H1 (cell line): Measurements from ENCODE around the gene TMEM30A. TPM values are rescaled to one million over a fixed set of nuclear protein-coding genes. Genes with fewer than 3 reads are reported as not detected.
A peak's percentile ranks its signal among the peaks of the same experiment; 100 is the strongest.

Experiments used
- CEBPB ChIP-seq: IDR thresholded peaks from 2 replicates; pipeline ENCODE4 v1.6.1; 2012; ENCODE audit warnings: low read depth, low read length
- CTBP2 ChIP-seq: IDR thresholded peaks from 2 replicates; pipeline ENCODE4 v1.7.0; 2011; ENCODE audit warnings: borderline replicate concordance, mild to moderate bottlenecking, moderate library complexity, mixed read lengths, low read length; ENCODE audit not compliant: insufficient read depth, insufficient read length
- EP300 ChIP-seq, 2 experiments: IDR thresholded peaks; 1 replicate in 1 of 2; 2 replicates in 1 of 2; pipeline ENCODE4 v1.6.1; 2011 to 2012; ENCODE audit warnings: low read depth in 2 of 2, low read length in 2 of 2, mild to moderate bottlenecking in 2 of 2, borderline replicate concordance in 1 of 2, inconsistent platforms in 1 of 2, moderate library complexity in 1 of 2
- FOSL1 ChIP-seq: IDR thresholded peaks from 2 replicates; pipeline ENCODE4 v1.6.1; 2011; ENCODE audit warnings: mild to moderate bottlenecking, low read depth, low read length, moderate library complexity; ENCODE audit not compliant: insufficient read depth
- KDM4A ChIP-seq: IDR thresholded peaks from one replicate; pipeline ENCODE4 v1.7.1; 2012; ENCODE audit warnings: low read depth, mild to moderate bottlenecking, moderate library complexity, low read length, inconsistent platforms; ENCODE audit not compliant: severe bottlenecking
- MAFK ChIP-seq: IDR thresholded peaks from 2 replicates; pipeline ENCODE4 v1.6.1; 2012; ENCODE audit warnings: low read depth, mild to moderate bottlenecking, improper control_type of control experiment, low read length
- NRF1 ChIP-seq: IDR thresholded peaks from 2 replicates; pipeline ENCODE4 v1.6.1; 2011; ENCODE audit warnings: mild to moderate bottlenecking, low read depth, low read length, improper control_type of control experiment
- PHF8 ChIP-seq: fragments of 200-600 bp; sonication (generic); conservative IDR thresholded peaks from 2 replicates; pipeline ENCODE4 v1.7.1; 2012; ENCODE audit warnings: low read depth, mild to moderate bottlenecking, inconsistent platforms, low read length, moderate library complexity
- SIX5 ChIP-seq: IDR thresholded peaks from 2 replicates; pipeline ENCODE4 v1.6.1; 2011; ENCODE audit warnings: mild to moderate bottlenecking, low read depth, low read length
- TAF1 ChIP-seq: IDR thresholded peaks from 2 replicates; pipeline ENCODE4 v1.6.1; 2011; ENCODE audit warnings: mild to moderate bottlenecking, low read depth, low read length
- TAF7 ChIP-seq: optimal IDR thresholded peaks from 2 replicates; pipeline ENCODE3; 2011; ENCODE audit warnings: low read depth, mild to moderate bottlenecking, inconsistent platforms, low read length, moderate library complexity, borderline replicate concordance
- TBP ChIP-seq: IDR thresholded peaks from 2 replicates; pipeline ENCODE4 v1.6.1; 2011; ENCODE audit warnings: low read depth, low read length, improper control_type of control experiment
- polyA plus RNA-seq, 7 experiments: library from polyadenylated mRNA; depleted of rRNA in 3 of 7; stranded (reverse) in 5 of 7; unstranded in 2 of 7; fragments of >200 nt in 5 of 7; fragments of 200-250 nt in 2 of 7; gene quantifications; 1 replicate in 5 of 7; 2 replicates in 1 of 7; 4 replicates in 1 of 7; pipeline versions ENCODE4 v1.2.1 to v1.2.3, GENCODE V29; 2011 to 2013; ENCODE audit warnings: missing spikeins in 2 of 7, mixed read lengths in 2 of 7
- total RNA-seq: library from RNA; stranded (reverse); fragmentation: NEBNext Ultra II Directional; extraction: Animal tissue kit (Norgen Biotek cat#: 25700); gene quantifications from 2 replicates; pipeline ENCODE4 v1.2.1, GENCODE V29; 2021
- TF ChIP-seq, protein P1 (sequence below): IDR thresholded peaks from 2 replicates; pipeline ENCODE4 v1.6.1; 2011; ENCODE audit warnings: low read length, improper control_type of control experiment
- TF ChIP-seq, protein P2 (sequence below), 3 experiments: IDR thresholded peaks; 1 replicate in 2 of 3; 2 replicates in 1 of 3; pipeline versions ENCODE4 v1.5.1 to v1.6.1; 2011; ENCODE audit warnings: low read length in 3 of 3, mild to moderate bottlenecking in 3 of 3, inconsistent platforms in 2 of 3, low read depth in 1 of 3, moderate library complexity in 1 of 3; ENCODE audit not compliant: insufficient read depth in 1 of 3; ENCODE audit errors: control extremely low read depth in 1 of 3

TMEM30A gene
- total and polyA plus RNA-seq, 2 of the 8 experiments (the other 6 are each of a cell fraction or from before 2014, with no cell fraction given) = 10.5 to 71.0 TPM

DNA sequence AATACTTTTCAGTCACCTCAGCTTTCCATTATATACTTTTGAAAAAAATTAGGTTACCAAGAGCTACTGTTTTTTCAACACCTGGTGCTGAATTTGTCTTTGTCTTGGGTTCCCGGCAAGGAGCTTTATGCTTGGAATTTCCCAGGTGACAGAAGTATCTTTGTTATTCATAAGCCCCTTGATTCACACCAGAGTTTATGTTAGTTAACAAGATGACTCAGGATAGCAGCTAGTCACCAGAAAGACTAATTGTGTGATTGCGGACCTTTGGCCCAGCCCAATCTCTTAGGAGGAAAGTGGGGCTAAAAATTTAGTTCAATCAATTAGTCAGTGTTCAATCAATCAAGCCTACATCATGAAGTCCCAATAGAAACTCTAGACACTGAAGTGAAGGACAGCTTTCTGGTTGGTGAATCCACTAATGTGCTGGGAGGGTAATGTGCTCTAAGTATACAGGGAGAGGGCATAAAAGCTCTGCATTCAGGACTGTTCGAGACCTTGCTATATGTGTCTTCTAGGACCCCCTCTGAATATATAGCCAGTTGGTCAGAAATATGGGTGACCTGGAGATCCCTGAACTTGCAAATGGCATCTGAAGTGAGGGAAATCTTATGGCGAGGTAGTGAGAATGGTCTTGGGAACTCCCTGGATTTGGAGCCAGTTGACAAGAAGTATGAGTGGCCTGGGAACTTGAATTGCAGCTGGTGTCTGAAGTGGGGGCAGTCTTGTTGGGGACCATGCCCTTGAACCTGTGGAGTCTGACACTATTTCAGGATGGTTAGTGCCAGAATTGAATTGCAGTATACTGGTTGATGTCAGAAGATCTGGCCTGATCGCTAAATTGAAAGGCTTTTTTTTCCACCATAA lies 16.2 kb downstream of the TMEM30A start (continued):
- TF ChIP-seq TBP = 0 out of 2 replicates have a peak, but pooled peaks have one; percentile 13
- TF ChIP-seq KDM4A = no peak
- peak; percentile 43; the same call in 1 of the 2 replicates for TF ChIP-seq TAF1
- no peak for TF ChIP-seq SIX5
- no peak for TF ChIP-seq CEBPB
- no peak for TF ChIP-seq CTBP2
- TF ChIP-seq, protein P1, sequence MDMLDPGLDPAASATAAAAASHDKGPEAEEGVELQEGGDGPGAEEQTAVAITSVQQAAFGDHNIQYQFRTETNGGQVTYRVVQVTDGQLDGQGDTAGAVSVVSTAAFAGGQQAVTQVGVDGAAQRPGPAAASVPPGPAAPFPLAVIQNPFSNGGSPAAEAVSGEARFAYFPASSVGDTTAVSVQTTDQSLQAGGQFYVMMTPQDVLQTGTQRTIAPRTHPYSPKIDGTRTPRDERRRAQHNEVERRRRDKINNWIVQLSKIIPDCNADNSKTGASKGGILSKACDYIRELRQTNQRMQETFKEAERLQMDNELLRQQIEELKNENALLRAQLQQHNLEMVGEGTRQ = no peak
- TF ChIP-seq, protein P2, sequence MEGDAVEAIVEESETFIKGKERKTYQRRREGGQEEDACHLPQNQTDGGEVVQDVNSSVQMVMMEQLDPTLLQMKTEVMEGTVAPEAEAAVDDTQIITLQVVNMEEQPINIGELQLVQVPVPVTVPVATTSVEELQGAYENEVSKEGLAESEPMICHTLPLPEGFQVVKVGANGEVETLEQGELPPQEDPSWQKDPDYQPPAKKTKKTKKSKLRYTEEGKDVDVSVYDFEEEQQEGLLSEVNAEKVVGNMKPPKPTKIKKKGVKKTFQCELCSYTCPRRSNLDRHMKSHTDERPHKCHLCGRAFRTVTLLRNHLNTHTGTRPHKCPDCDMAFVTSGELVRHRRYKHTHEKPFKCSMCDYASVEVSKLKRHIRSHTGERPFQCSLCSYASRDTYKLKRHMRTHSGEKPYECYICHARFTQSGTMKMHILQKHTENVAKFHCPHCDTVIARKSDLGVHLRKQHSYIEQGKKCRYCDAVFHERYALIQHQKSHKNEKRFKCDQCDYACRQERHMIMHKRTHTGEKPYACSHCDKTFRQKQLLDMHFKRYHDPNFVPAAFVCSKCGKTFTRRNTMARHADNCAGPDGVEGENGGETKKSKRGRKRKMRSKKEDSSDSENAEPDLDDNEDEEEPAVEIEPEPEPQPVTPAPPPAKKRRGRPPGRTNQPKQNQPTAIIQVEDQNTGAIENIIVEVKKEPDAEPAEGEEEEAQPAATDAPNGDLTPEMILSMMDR (IDR thresholded peaks at IDR 0.05; ENCODE audit: control extremely low read depth in 1 of 3, insufficient read depth in 1 of 3, low read depth in 1 of 3, low read length in 3 of 3) = no peak
- TF ChIP-seq NRF1 = no peak
- TF ChIP-seq TAF7 = peak; percentile 46
- no peak for TF ChIP-seq FOSL1
- peak in 1 of 2 experiments; percentile 83; a peak in 1 of 3 replicates for TF ChIP-seq EP300 (IDR thresholded peaks at IDR 0.05; ENCODE audit: borderline replicate concordance in 1 of 2, low read depth in 2 of 2, low read length in 2 of 2)
- peak; percentile 57; the same call in 1 of the 2 replicates for TF ChIP-seq MAFK
- TF ChIP-seq PHF8 = no peak; the same call in 1 of the 2 replicates
